SJSA1 (cell line): ENCODE measurements around the gene PILRA. TPM values are rescaled to one million over a fixed set of nuclear protein-coding genes. Genes with fewer than 3 reads are reported as not detected.
"Not testable (repeated sequence)": the region's sequence is repeated elsewhere in the genome, so short reads cannot be mapped to it uniquely, and the experiment has no call there.

Experiments used
- DNase-seq, 2 experiments: peaks; one replicate each; pipeline ENCODE4 v3.0.0-alpha.2; 2015 to 2020; ENCODE audit warnings: low spot score in 2 of 2, low read depth in 1 of 2
- H3K27ac ChIP-seq: fragments of 250-450 bp; sonication (Bioruptor Pico); 2 replicates; pipeline ENCODE4 v1.5.1; 2020; ENCODE audit warnings: mild to moderate bottlenecking, moderate library complexity
- H3K27me3 ChIP-seq: fragments of 250-450 bp; sonication (Bioruptor Pico); replicated peaks from 2 replicates; pipeline ENCODE4 v1.5.1; 2020; ENCODE audit warnings: mild to moderate bottlenecking, moderate library complexity
- H3K36me3 ChIP-seq: fragments of 250-450 bp; sonication (Bioruptor Pico); 2 replicates; pipeline ENCODE4 v1.5.1; 2020; ENCODE audit warnings: mild to moderate bottlenecking
- H3K4me1 ChIP-seq: fragments of 250-450 bp; sonication (Bioruptor Pico); replicated peaks from 2 replicates; pipeline ENCODE4 v1.6.1; 2021; ENCODE audit warnings: mild to moderate bottlenecking
- H3K4me3 ChIP-seq: fragments of 250-450 bp; sonication (Bioruptor Pico); 2 replicates; pipeline ENCODE4 v1.5.1; 2020; ENCODE audit warnings: mild to moderate bottlenecking
- H3K9me3 ChIP-seq: fragments of 250-450 bp; sonication (Bioruptor Pico); replicated peaks from 2 replicates; pipeline ENCODE4 v1.5.1; 2020; ENCODE audit warnings: mild to moderate bottlenecking
- total RNA-seq: library from RNA; depleted of rRNA; stranded (reverse); fragments of >200 nt; shearing (Covaris generic); gene quantifications from 2 replicates; pipeline ENCODE4 v1.2.3, GENCODE V29; 2014

The PILRA gene
- total RNA-seq, 1 experiment from 2014 or later, result 0.18 TPM

GRCh38 chr7:100378114-100378755 lies 4.9 kb downstream of the PILRA start:
- no peak overlapping the region for H3K4me3 ChIP-seq
- H3K36me3 ChIP-seq, result no peaks in the 10 kb centered on the region
- no peak for DNase-seq
- H3K4me1 ChIP-seq, result no peaks in the 10 kb centered on the region
- no peaks in the 10 kb centered on the region for H3K9me3 ChIP-seq
- no peaks in the 10 kb centered on the region for H3K27me3 ChIP-seq
- H3K27ac ChIP-seq, result no peak overlapping the region

GRCh38 chr7:100380196-100380595 lies 6.9 kb downstream of the PILRA start:
- no peak for DNase-seq
- H3K27me3 ChIP-seq, result 0 out of 2 replicates have a peak, but pooled peaks cover 6% of the 10 kb centered on the region
- no peaks in the 10 kb centered on the region for H3K36me3 ChIP-seq
- no peaks in the 10 kb centered on the region for H3K9me3 ChIP-seq
- no peak overlapping the region for H3K27ac ChIP-seq
- no peak overlapping the region for H3K4me3 ChIP-seq
- H3K4me1 ChIP-seq, result no peaks in the 10 kb centered on the region

GRCh38 chr7:100381531-100382233 lies 8.4 kb downstream of the PILRA start:
- H3K9me3 ChIP-seq, H3K27ac ChIP-seq, H3K27me3 ChIP-seq, H3K4me1 ChIP-seq, H3K36me3 ChIP-seq, DNase-seq, H3K4me3 ChIP-seq: not testable (repeated sequence)

- H3K36me3 ChIP-seq, DNase-seq, H3K9me3 ChIP-seq, H3K4me3 ChIP-seq, H3K4me1 ChIP-seq, H3K27ac ChIP-seq: not testable (repeated sequence)
- H3K27me3 ChIP-seq, result peaks cover 14% of the 10 kb centered on the region
These were observed 9.1 kb downstream of the PILRA start for GRCh38 chr7:100382234-100382853.

- Histone ChIP-seq H3K4me3 (no peak overlapping the region), H3K27ac (no peak overlapping the region), H3K9me3 (no peaks in the 10 kb centered on the region), H3K27me3 (peaks cover 35% of the 10 kb centered on the region), H3K4me1 (no peaks in the 10 kb centered on the region), H3K36me3 (no peaks in the 10 kb centered on the region)
- no peak for DNase-seq
These were observed 11.5 kb downstream of the PILRA start for GRCh38 chr7:100384628-100385294.

- Histone ChIP-seq H3K4me1 (no peaks in the 10 kb centered on the region), H3K27ac (no peak overlapping the region), H3K9me3 (no peaks in the 10 kb centered on the region), H3K27me3 (peaks cover 35% of the 10 kb centered on the region), H3K4me3 (no peak overlapping the region), H3K36me3 (no peaks in the 10 kb centered on the region)
- DNase-seq, result no peak
These were observed 13.7 kb downstream of the PILRA start for GRCh38 chr7:100386940-100387339.

- Histone ChIP-seq H3K36me3 (no peaks in the 10 kb centered on the region), H3K4me1 (no peaks in the 10 kb centered on the region), H3K27me3 (peaks cover 39% of the 10 kb centered on the region), H3K4me3 (no peak overlapping the region), H3K9me3 (no peaks in the 10 kb centered on the region), H3K27ac (no peak overlapping the region)
- no peak for DNase-seq
These were observed 14.4 kb downstream of the PILRA start for GRCh38 chr7:100387695-100388094.

- H3K9me3 ChIP-seq, result no peaks in the 10 kb centered on the region
These were observed 16.3 kb downstream of the PILRA start for GRCh38 chr7:100389437-100390088.

GRCh38 chr7:100390286-100391009 lies 17.2 kb downstream of the PILRA start:
- H3K9me3 ChIP-seq, result no peaks in the 10 kb centered on the region; the same call in 1 of the 2 replicates
- H3K4me3 ChIP-seq, result no peak overlapping the region
- no peaks in the 10 kb centered on the region for H3K4me1 ChIP-seq
- DNase-seq, result no peak
- peaks cover 41% of the 10 kb centered on the region for H3K27me3 ChIP-seq
- H3K36me3 ChIP-seq, result no peaks in the 10 kb centered on the region
- H3K27ac ChIP-seq, result no peak overlapping the region

More at GRCh38 chr7:100389437-100390088, 16.3 kb downstream of the PILRA start:
- Histone ChIP-seq H3K4me3 (no peak overlapping the region), H3K27ac (no peak overlapping the region), H3K27me3 (peaks cover 38% of the 10 kb centered on the region), H3K36me3 (no peaks in the 10 kb centered on the region), H3K4me1 (no peaks in the 10 kb centered on the region)
- no peak for DNase-seq

- no peak overlapping the region for H3K4me3 ChIP-seq
- H3K36me3 ChIP-seq, result no peaks in the 10 kb centered on the region
- H3K9me3 ChIP-seq, result no peaks in the 10 kb centered on the region; the same call in 1 of the 2 replicates
- DNase-seq, result no peak
- no peaks in the 10 kb centered on the region for H3K4me1 ChIP-seq
- H3K27me3 ChIP-seq, result peaks cover 32% of the 10 kb centered on the region
- no peak overlapping the region for H3K27ac ChIP-seq
These were observed 20.1 kb downstream of the PILRA start for GRCh38 chr7:100393233-100393905.

GRCh38 chr7:100394077-100394476 lies 20.8 kb downstream of the PILRA start:
- no peaks in the 10 kb centered on the region for H3K4me1 ChIP-seq
- no peaks in the 10 kb centered on the region for H3K36me3 ChIP-seq
- H3K27ac ChIP-seq, result no peak overlapping the region
- peaks cover 35% of the 10 kb centered on the region for H3K27me3 ChIP-seq
- DNase-seq, result no peak
- H3K9me3 ChIP-seq, result no peaks in the 10 kb centered on the region; the same call in 1 of the 2 replicates
- no peak overlapping the region for H3K4me3 ChIP-seq

GRCh38 chr7:100396421-100396982 lies 23.2 kb downstream of the PILRA start:
- no peak overlapping the region for H3K27ac ChIP-seq
- DNase-seq, result no peak
- H3K4me3 ChIP-seq, result no peak overlapping the region
- no peaks in the 10 kb centered on the region for H3K4me1 ChIP-seq
- peaks cover 40% of the 10 kb centered on the region for H3K27me3 ChIP-seq
- H3K36me3 ChIP-seq, result no peaks in the 10 kb centered on the region
- H3K9me3 ChIP-seq, result no peaks in the 10 kb centered on the region; the same call in 1 of the 2 replicates
